GM21723 (cell line): ENCODE measurements around the gene EPHB2.

Experiments used
- ATAC-seq: cut with Tn5 transposase; IDR thresholded peaks from one replicate; pipeline ENCODE4 v1.9.1; 2021; ENCODE audit warnings: mild to moderate bottlenecking, moderate library complexity; ENCODE audit not compliant: unreplicated experiment

EPHB2 gene

GRCh38 chr1:22815421-22816066 is 104.9 kb downstream of the EPHB2 start:
- ATAC-seq: no peak

GRCh38 chr1:22816067-22816775 is 105.6 kb downstream of the EPHB2 start:
- no peak for ATAC-seq

GRCh38 chr1:22816803-22817202 is 106.2 kb downstream of the EPHB2 start:
- no peak for ATAC-seq

GRCh38 chr1:22817462-22817861 is 106.8 kb downstream of the EPHB2 start:
- ATAC-seq: no peak

- ATAC-seq: no peak
Measured at GRCh38 chr1:22818061-22818770, 107.6 kb downstream of the EPHB2 start.

- ATAC-seq: no peak
Measured at GRCh38 chr1:22819361-22819760, 108.7 kb downstream of the EPHB2 start.

GRCh38 chr1:22821027-22821426 is 110.4 kb downstream of the EPHB2 start:
- no peak for ATAC-seq

- no peak for ATAC-seq
Measured at GRCh38 chr1:22822371-22822770, 111.7 kb downstream of the EPHB2 start.

GRCh38 chr1:22824466-22824865 is 113.8 kb downstream of the EPHB2 start:
- no peak for ATAC-seq

- no peak for ATAC-seq
Measured at GRCh38 chr1:22824975-22825374, 114.3 kb downstream of the EPHB2 start.

- no peak for ATAC-seq
Measured at GRCh38 chr1:22825486-22826189, 115.0 kb downstream of the EPHB2 start.

GRCh38 chr1:22826604-22827580 is 116.3 kb downstream of the EPHB2 start:
- no peak for ATAC-seq

- no peak for ATAC-seq
Measured at GRCh38 chr1:22827666-22828483, 117.2 kb downstream of the EPHB2 start.

GRCh38 chr1:22828484-22829308 is 118.1 kb downstream of the EPHB2 start:
- no peak for ATAC-seq

GRCh38 chr1:22829309-22829989 is 118.8 kb downstream of the EPHB2 start:
- ATAC-seq: no peak

- ATAC-seq: no peak
Measured at GRCh38 chr1:22830041-22830566, 119.5 kb downstream of the EPHB2 start.

- no peak for ATAC-seq
Measured at GRCh38 chr1:22830757-22831340, 120.2 kb downstream of the EPHB2 start.
